ENCODE measurements around the gene RGS16.

DNA sequence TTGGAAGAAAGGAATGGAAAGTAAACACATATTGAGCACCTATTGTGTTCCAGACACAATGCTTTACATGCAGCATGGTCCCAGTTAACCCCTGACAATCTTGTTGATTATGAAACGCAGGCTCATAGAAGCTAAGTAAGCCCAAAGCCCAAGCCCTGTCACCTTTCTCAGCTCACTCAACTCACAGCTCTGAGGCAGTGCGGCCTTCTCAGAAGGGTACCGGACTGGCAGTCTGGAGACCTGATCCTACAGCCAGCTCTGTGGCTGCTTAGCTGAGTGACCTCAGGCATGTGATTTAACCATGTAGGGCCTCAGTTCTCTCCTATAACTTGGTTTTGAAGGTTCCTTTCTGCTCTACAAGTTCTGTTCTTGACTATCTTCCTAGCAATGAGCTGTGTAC is 14.7 kb downstream of the RGS16 start:
- TF ChIP-seq CTCF (conservative IDR thresholded peaks at IDR 0.05; ENCODE audit: low read depth, low read length): no peak
- no peak for TF ChIP-seq EZH2phosphoT487 (IDR thresholded peaks at IDR 0.05; ENCODE audit: borderline replicate concordance, low read length)
- no peak for TF ChIP-seq EZH2 (IDR thresholded peaks at IDR 0.05; ENCODE audit: low read length, unreplicated experiment)

Measured in PC-3 (cell line).